K562 (cell line): ENCODE measurements around the gene NES. TPM values are rescaled to one million over a fixed set of nuclear protein-coding genes. Genes with fewer than 3 reads are reported as not detected.
A peak's percentile ranks its signal among the peaks of the same experiment; 100 is the strongest.

Experiments
- BACH1 ChIP-seq: fragments of 200-800 bp; sonication (Bioruptor generic); IDR thresholded peaks from 2 replicates; pipeline ENCODE4 v1.6.1; 2016; ENCODE audit warnings: missing genetic modification characterization, missing compliant biosample characterization
- BHLHE40 ChIP-seq: IDR thresholded peaks from 2 replicates; pipeline ENCODE4 v1.6.1; 2011; ENCODE audit warnings: low read length, improper control_type of control experiment
- FOXM1 ChIP-seq, 2 experiments: fragments of 450-650 bp in 1 of 2; sonication (generic) in 1 of 2; formaldehyde crosslinking in 1 of 2; IDR thresholded peaks; 2 replicates each; pipeline versions ENCODE4 v1.6.1 to v1.9.0; 2017 to 2022; ENCODE audit warnings: low read depth in 2 of 2, mild to moderate bottlenecking in 2 of 2, missing genetic modification reagents in 1 of 2, moderate library complexity in 1 of 2
- KHSRP ChIP-seq: fragments of 450-650 bp; IDR thresholded peaks from 2 replicates; pipeline ENCODE4 v1.6.1; 2017
- PATZ1 ChIP-seq: fragments of 250-450 bp; sonication (Bioruptor Pico); IDR thresholded peaks from 2 replicates; pipeline ENCODE4 v1.5.0; 2020; ENCODE audit warnings: mild to moderate bottlenecking, borderline replicate concordance
- PPARD ChIP-seq: fragments of 250-450 bp; sonication (Bioruptor Pico); IDR thresholded peaks from 2 replicates; pipeline ENCODE4 v1.8.0; 2022; ENCODE audit warnings: inconsistent platforms, mild to moderate bottlenecking, moderate library complexity
- STAG1 ChIP-seq: sonication (generic); formaldehyde crosslinking; IDR thresholded peaks from 2 replicates; pipeline ENCODE4 v1.5.0; 2020; ENCODE audit warnings: missing genetic modification reagents, borderline replicate concordance
- U2AF1 ChIP-seq: fragments of 200-400 bp; formaldehyde crosslinking; optimal IDR thresholded peaks from 2 replicates; pipeline ENCODE3; 2017; ENCODE audit warnings: mild to moderate bottlenecking, low read depth, low read length, moderate library complexity
- ZBED1 ChIP-seq: IDR thresholded peaks from 2 replicates; pipeline ENCODE4 v1.6.1; 2014
- ZC3H11A ChIP-seq: IDR thresholded peaks from 2 replicates; pipeline ENCODE4 v1.6.1; 2012; ENCODE audit warnings: low read depth, low read length, improper control_type of control experiment
- ZNF253 ChIP-seq: fragments of 250-450 bp; sonication (Bioruptor Pico); conservative IDR thresholded peaks from 2 replicates; pipeline ENCODE4 v1.6.1; 2021; ENCODE audit warnings: mild to moderate bottlenecking
- ZNF354B ChIP-seq: fragments of 250-450 bp; sonication (Bioruptor Pico); IDR thresholded peaks from 2 replicates; pipeline ENCODE4 v1.4.0; 2020
- ZNF707 ChIP-seq: fragments of 250-450 bp; sonication (Bioruptor Pico); conservative IDR thresholded peaks from 2 replicates; pipeline ENCODE4 v1.8.0; 2022; ENCODE audit warnings: inconsistent platforms, mild to moderate bottlenecking, moderate library complexity
- ZNF778 ChIP-seq: fragments of 450-650 bp; formaldehyde crosslinking; IDR thresholded peaks from 2 replicates; pipeline ENCODE4 v1.4.0; 2020; ENCODE audit warnings: mild to moderate bottlenecking, moderate library complexity
- polyA plus RNA-seq, 8 experiments: library from polyadenylated mRNA; depleted of rRNA in 4 of 8; stranded (reverse) in 5 of 8; unstranded in 3 of 8; fragments of >200 nt; fragmentation: Nextera tagmentation in 2 of 8; fragmentation: Illumina TruSeq in 1 of 8; extraction: Ambion mirVana in 2 of 8; extraction: Trizol in 1 of 8; gene quantifications; 2 replicates each; pipeline versions ENCODE4 v1.2.1 to v1.2.3, GENCODE V29; 2011 to 2014; ENCODE audit warnings: inconsistent platforms in 1 of 8, missing spikeins in 1 of 8
- total RNA-seq, 7 experiments: library from RNA; depleted of rRNA in 6 of 7; stranded (reverse); fragments of >200 nt in 6 of 7; fragmentation: Illumina TruSeq in 2 of 7; extraction: Trizol in 2 of 7; gene quantifications; 2 replicates each; pipeline versions ENCODE4 v1.2.1 to v1.2.3, GENCODE V29; 2011 to 2021; ENCODE audit warnings: low replicate concordance in 1 of 7
- TF ChIP-seq, protein P1 (sequence below), 2 experiments: fragments of 450-650 bp; IDR thresholded peaks; 2 replicates each; pipeline ENCODE4 v1.6.1; 2018; ENCODE audit warnings: mild to moderate bottlenecking in 2 of 2, low read depth in 1 of 2; ENCODE audit not compliant: partially characterized antibody in 2 of 2
- TF ChIP-seq, protein P2 (sequence below): fragments of 250-450 bp; sonication (Bioruptor Pico); IDR thresholded peaks from 2 replicates; pipeline ENCODE4 v1.4.0; 2020; ENCODE audit warnings: borderline replicate concordance
- TF ChIP-seq, protein P3 (sequence below): sonication (generic); IDR thresholded peaks from 2 replicates; pipeline ENCODE4 v1.6.1; 2016
- TF ChIP-seq, protein P4 (sequence below): fragments of 450-650 bp; IDR thresholded peaks from 2 replicates; pipeline ENCODE4 v1.6.1; 2018; ENCODE audit warnings: mild to moderate bottlenecking, low read depth; ENCODE audit not compliant: partially characterized antibody

NES gene
- total and polyA plus RNA-seq, 9 of the 15 experiments (the other 6 are each of a cell fraction or from before 2014, with no cell fraction given), result 0.10 to 8.6 (median 4.2) TPM

DNA sequence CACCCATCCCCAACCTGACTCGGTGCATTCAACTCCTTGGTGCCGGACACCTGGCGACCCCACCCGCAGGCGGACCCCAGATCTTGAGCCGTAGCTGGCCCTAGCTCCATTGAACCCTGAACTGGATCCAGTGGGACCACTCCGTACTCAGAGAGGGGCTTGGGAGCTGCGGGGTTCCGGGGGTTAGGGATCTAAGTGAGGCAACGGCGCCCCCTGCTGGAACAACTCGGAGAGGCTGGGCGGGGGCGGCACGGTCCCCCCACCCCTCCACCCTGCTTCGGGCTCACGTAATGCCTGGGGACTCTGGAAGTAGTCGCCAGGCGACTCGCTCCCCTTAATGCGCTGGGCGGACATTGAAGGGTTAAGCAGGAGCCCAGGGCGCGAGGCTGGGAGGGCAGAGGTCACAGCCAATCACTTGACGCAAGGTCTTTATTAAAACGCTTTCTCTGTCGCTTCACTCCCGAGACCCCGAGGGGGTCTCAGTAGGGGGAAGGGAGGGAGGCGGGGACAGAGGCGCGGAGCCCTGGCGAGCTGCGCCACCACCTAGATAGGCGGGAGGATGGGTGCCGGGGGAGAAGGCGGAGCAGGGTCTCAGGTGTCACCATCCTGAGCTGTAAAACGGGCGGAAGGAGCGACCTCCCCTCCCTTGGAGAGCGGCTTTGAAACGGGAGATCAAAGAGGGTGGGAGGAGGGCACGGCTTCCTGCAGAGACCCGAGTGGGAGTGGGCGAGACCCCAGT, 28.9 kb upstream of the NES start (continued):
- TF ChIP-seq, protein P1, sequence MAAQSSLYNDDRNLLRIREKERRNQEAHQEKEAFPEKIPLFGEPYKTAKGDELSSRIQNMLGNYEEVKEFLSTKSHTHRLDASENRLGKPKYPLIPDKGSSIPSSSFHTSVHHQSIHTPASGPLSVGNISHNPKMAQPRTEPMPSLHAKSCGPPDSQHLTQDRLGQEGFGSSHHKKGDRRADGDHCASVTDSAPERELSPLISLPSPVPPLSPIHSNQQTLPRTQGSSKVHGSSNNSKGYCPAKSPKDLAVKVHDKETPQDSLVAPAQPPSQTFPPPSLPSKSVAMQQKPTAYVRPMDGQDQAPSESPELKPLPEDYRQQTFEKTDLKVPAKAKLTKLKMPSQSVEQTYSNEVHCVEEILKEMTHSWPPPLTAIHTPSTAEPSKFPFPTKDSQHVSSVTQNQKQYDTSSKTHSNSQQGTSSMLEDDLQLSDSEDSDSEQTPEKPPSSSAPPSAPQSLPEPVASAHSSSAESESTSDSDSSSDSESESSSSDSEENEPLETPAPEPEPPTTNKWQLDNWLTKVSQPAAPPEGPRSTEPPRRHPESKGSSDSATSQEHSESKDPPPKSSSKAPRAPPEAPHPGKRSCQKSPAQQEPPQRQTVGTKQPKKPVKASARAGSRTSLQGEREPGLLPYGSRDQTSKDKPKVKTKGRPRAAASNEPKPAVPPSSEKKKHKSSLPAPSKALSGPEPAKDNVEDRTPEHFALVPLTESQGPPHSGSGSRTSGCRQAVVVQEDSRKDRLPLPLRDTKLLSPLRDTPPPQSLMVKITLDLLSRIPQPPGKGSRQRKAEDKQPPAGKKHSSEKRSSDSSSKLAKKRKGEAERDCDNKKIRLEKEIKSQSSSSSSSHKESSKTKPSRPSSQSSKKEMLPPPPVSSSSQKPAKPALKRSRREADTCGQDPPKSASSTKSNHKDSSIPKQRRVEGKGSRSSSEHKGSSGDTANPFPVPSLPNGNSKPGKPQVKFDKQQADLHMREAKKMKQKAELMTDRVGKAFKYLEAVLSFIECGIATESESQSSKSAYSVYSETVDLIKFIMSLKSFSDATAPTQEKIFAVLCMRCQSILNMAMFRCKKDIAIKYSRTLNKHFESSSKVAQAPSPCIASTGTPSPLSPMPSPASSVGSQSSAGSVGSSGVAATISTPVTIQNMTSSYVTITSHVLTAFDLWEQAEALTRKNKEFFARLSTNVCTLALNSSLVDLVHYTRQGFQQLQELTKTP (IDR thresholded peaks at IDR 0.05; ENCODE audit: low read depth in 1 of 2, partially characterized antibody in 2 of 2), result peak in 1 of 2 experiments; percentile 47
- TF ChIP-seq ZBED1 (no peak), PATZ1 (CRISPR knock-in tag) (no peak), BHLHE40 (no peak), ZNF707 (CRISPR knock-in tag) (no peak), ZNF778 (CRISPR knock-in tag) (no peak), U2AF1 (no peak), ZC3H11A (no peak), FOXM1 (IDR thresholded peaks at IDR 0.05; ENCODE audit: low read depth) (peak; percentile 15; the same call in 1 of the 2 replicates), FOXM1 (CRISPR knock-in tag; IDR thresholded peaks at IDR 0.05; ENCODE audit: low read depth) (no peak), ZNF253 (no peak), KHSRP (no peak), PPARD (no peak), ZNF354B (no peak), STAG1 (CRISPR knock-in tag) (peak; percentile 38), BACH1 (tag) (no peak)
- TF ChIP-seq, protein P2, sequence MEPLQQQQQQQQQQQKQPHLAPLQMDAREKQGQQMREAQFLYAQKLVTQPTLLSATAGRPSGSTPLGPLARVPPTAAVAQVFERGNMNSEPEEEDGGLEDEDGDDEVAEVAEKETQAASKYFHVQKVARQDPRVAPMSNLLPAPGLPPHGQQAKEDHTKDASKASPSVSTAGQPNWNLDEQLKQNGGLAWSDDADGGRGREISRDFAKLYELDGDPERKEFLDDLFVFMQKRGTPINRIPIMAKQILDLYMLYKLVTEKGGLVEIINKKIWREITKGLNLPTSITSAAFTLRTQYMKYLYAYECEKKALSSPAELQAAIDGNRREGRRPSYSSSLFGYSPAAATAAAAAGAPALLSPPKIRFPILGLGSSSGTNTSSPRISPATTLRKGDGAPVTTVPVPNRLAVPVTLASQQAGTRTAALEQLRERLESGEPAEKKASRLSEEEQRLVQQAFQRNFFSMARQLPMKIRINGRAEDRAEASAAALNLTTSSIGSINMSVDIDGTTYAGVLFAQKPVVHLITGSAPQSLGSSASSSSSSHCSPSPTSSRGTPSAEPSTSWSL (CRISPR knock-in tag), result no peak
- TF ChIP-seq, protein P3, sequence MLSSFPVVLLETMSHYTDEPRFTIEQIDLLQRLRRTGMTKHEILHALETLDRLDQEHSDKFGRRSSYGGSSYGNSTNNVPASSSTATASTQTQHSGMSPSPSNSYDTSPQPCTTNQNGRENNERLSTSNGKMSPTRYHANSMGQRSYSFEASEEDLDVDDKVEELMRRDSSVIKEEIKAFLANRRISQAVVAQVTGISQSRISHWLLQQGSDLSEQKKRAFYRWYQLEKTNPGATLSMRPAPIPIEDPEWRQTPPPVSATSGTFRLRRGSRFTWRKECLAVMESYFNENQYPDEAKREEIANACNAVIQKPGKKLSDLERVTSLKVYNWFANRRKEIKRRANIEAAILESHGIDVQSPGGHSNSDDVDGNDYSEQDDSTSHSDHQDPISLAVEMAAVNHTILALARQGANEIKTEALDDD, result no peak
- TF ChIP-seq, protein P4, sequence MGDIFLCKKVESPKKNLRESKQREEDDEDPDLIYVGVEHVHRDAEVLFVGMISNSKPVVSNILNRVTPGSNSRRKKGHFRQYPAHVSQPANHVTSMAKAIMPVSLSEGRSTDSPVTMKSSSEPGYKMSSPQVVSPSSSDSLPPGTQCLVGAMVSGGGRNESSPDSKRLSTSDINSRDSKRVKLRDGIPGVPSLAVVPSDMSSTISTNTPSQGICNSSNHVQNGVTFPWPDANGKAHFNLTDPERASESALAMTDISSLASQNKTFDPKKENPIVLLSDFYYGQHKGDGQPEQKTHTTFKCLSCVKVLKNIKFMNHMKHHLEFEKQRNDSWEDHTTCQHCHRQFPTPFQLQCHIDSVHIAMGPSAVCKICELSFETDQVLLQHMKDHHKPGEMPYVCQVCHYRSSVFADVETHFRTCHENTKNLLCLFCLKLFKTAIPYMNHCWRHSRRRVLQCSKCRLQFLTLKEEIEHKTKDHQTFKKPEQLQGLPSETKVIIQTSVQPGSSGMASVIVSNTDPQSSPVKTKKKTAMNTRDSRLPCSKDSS, result no peak
